Mesothelial cell of epicardium (in vitro differentiated cells): Measurements from ENCODE around the gene GDPD5. TPM values are rescaled to one million over a fixed set of nuclear protein-coding genes. Genes with fewer than 3 reads are reported as not detected.
A peak's percentile ranks its signal among the peaks of the same experiment; 100 is the strongest.

Source experiments
- DNase-seq, 2 experiments: peaks; one replicate each; pipeline ENCODE4 v3.0.0; 2021; ENCODE audit warnings: low spot score in 2 of 2; ENCODE audit not compliant: unreplicated experiment in 2 of 2
- H3K27ac Mint-ChIP-seq: 2 replicates; pipeline ENCODE4 v1.8.0; 2021; ENCODE audit warnings: mixed read lengths
- H3K27me3 Mint-ChIP-seq: 2 replicates; pipeline ENCODE4 v1.8.0; 2021; ENCODE audit warnings: low read depth, mixed read lengths
- H3K36me3 Mint-ChIP-seq: 2 replicates; pipeline ENCODE4 v1.8.0; 2021; ENCODE audit warnings: mixed read lengths
- H3K4me1 Mint-ChIP-seq: 2 replicates; pipeline ENCODE4 v1.8.0; 2021; ENCODE audit warnings: mixed read lengths
- H3K4me3 Mint-ChIP-seq: 2 replicates; pipeline ENCODE4 v1.8.0; 2021; ENCODE audit warnings: mild to moderate bottlenecking, moderate library complexity, mixed read lengths
- H3K9me3 Mint-ChIP-seq: 2 replicates; pipeline ENCODE4 v1.8.0; 2021; ENCODE audit warnings: mixed read lengths
- CTCF ChIP-seq: fragments of 200-600 bp; sonication (generic); IDR thresholded peaks from one replicate; pipeline ENCODE4 v1.5.0; 2021; ENCODE audit warnings: antibody characterized with exemption; ENCODE audit not compliant: unreplicated experiment
- total RNA-seq: library from RNA; stranded (reverse); gene quantifications from 3 replicates; pipeline ENCODE4 v1.2.1, GENCODE V29; 2021

The GDPD5 gene
- total RNA-seq, 1 donor from 2014 or later, result 8.1 TPM

DNA sequence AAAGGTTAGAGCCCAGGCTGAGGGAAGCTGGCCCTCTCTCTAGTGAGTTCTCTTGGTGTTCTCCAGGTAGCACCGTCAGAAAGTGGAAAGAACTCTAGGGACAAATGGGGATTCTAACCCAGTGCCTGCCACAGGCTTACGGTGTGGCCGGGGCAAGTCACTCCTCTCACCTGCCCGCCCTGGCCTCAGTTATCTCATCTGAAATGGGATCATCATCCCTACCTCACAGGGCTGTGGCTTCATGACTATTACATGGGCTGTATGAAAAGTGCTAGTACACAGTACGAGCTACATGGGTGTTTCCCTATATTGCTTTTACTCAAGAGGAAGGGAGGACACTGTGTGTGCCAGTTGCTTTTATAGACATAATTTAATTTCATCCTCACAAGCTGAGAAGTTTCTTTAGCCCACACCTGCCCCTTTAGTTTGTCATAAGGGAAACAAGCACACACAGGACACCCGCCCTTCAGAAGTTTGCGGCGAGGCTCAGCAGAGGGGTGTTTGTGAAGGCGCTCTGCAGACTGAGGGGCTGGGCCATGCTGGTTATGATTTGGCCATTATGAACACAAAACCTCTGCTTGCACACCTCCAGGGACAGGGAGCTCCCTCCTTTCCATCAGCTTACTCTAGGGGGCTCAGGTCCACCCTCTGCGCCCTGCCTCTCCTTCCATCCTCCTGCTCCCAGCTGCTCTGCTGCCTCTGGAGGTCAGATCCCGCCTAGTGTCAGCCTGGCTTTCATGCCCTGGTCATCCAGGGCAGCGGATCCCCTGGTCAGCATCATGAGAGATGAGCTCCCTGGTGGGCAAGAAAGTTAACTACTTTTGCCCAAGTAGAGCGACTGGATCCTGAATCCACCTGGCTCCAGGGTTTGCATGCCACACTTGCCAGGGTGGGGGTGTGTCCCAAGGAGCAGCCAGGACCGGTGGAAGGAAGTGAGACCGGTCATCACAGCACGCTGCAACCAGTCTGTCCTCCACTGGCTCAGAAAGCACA, 93.9 kb downstream of the GDPD5 start:
- peak overlapping the region; percentile 18 for H3K4me3 Mint-ChIP-seq
- H3K27me3 Mint-ChIP-seq, result peaks cover 69% of the 10 kb centered on the region
- peaks cover 7% of the 10 kb centered on the region for H3K9me3 Mint-ChIP-seq
- no peak overlapping the region for H3K27ac Mint-ChIP-seq
- H3K4me1 Mint-ChIP-seq, result peaks cover 9% of the 10 kb centered on the region
- no peak for TF ChIP-seq CTCF
- H3K36me3 Mint-ChIP-seq, result peaks cover 3% of the 10 kb centered on the region
- no peak for DNase-seq

- no peak for TF ChIP-seq CTCF
- Mint-ChIP-seq H3K27me3 (peaks cover 74% of the 10 kb centered on the region), H3K36me3 (peaks cover 3% of the 10 kb centered on the region), H3K4me1 (peaks cover 9% of the 10 kb centered on the region), H3K27ac (no peak overlapping the region), H3K4me3 (peak overlapping the region; percentile 66), H3K9me3 (peaks cover 7% of the 10 kb centered on the region)
- no peak for DNase-seq
Measured at GRCh38 chr11:75430714-75431532, 94.8 kb downstream of the GDPD5 start.

DNA sequence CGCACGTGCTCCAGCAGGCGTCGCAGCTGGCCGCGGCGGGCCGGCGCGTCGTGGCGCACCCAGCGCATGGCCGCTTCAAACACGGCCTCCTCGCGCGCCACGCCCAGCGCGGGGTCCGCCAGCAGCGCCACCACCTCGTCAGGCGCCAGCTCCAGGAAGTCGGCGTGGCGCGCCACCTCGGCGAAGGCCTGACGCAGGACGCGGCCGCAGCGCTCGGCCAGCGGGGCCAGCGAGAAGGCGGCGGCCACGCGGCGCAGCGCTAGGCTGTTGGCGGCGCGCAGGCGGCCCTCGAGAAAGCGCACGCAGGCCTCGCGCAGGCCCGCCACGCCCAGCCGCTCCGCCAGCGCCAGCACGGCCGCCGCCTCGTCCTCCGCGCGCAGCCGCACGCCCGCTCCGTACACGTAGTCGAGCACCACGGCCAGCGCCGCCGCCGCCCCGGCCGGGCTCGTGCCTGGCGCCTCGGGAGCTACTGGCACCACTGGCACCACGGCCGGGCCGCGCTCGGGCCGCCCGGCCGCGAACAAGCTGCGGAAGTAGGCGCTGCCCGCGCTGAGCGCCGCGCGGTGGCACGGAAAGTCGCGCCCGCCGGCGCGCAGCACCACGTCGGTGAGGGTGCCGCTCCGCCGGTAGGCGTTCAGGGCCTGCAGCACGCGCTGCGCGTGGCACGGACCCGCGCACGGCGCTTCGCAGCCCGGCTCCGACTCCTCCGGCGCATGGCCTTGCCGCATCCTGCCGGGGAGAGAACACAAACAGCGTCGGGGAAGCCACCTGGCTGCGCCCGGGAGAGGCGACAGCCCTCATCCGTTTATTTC, 95.6 kb downstream of the GDPD5 start:
- Mint-ChIP-seq H3K36me3 (peaks cover 3% of the 10 kb centered on the region), H3K27ac (no peak overlapping the region), H3K27me3 (peaks cover 74% of the 10 kb centered on the region), H3K9me3 (peaks cover 7% of the 10 kb centered on the region), H3K4me1 (peaks cover 9% of the 10 kb centered on the region), H3K4me3 (peak overlapping the region; percentile 66)
- no peak for TF ChIP-seq CTCF
- DNase-seq, result peak; percentile 53 to 75

GRCh38 chr11:75429641-75429901, 96.2 kb downstream of the GDPD5 start:
- no peak for TF ChIP-seq CTCF
- Mint-ChIP-seq H3K9me3 (peaks cover 7% of the 10 kb centered on the region), H3K27me3 (peaks cover 71% of the 10 kb centered on the region), H3K4me3 (peak overlapping the region; percentile 53), H3K27ac (no peak overlapping the region), H3K4me1 (peaks cover 9% of the 10 kb centered on the region), H3K36me3 (peaks cover 3% of the 10 kb centered on the region)
- no peak for DNase-seq

DNA sequence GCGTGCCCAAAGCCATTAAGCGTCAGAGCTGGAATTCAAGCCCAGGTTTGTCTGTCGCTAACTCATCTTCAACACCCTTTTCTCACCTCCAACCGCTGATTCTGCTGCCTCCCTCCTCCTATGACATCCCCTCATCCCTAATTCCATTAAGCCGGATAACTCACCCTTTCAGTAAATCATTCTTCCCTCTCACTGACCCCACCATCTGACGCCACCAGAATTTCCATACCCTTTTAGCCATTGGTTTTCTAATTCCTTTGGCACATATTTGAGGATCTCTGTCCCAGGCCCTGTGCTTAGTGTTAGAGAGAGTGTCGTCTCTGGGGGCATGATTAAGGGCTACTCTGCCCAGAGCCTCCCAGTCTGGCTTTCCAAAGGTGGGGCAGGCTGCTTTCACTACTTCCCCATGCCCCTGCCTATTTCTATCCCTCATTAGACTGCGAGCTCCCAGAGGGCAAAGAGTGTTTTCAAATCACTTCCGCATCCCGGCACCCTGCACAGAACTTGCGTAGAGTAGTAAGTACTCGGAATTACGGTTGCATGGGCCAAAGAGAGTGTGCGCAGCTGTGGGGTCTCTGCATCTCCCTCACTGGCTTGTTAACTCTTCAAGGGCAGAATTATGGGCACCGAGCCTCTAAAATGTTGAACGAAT, 96.6 kb downstream of the GDPD5 start:
- no peak for TF ChIP-seq CTCF
- Mint-ChIP-seq H3K9me3 (peaks cover 7% of the 10 kb centered on the region), H3K27me3 (peaks cover 67% of the 10 kb centered on the region), H3K4me3 (peak overlapping the region; percentile 53), H3K36me3 (peaks cover 3% of the 10 kb centered on the region), H3K4me1 (peaks cover 9% of the 10 kb centered on the region), H3K27ac (no peak overlapping the region)
- DNase-seq, result no peak
